Keratinocyte (primary cell): Measurements from ENCODE around the gene C16orf54.
"Not testable (repeated sequence)": the region's sequence is repeated elsewhere in the genome, so short reads cannot be mapped to it uniquely, and the experiment has no call there.

Experiments
- CTCF ChIP-seq, 3 experiments: IDR thresholded peaks in 1 of 3; conservative IDR thresholded peaks in 1 of 3; optimal IDR thresholded peaks in 1 of 3; 2 replicates in 2 of 3; 3 replicates in 1 of 3; pipeline versions ENCODE3 to v1.5.1; 2011; ENCODE audit warnings: low read length in 3 of 3, mild to moderate bottlenecking in 3 of 3, moderate library complexity in 2 of 3, control low read depth in 1 of 3, inconsistent platforms in 1 of 3; ENCODE audit not compliant: insufficient read depth in 2 of 3; ENCODE audit errors: extremely low read depth in 1 of 3
- EZH2 ChIP-seq: IDR thresholded peaks from one replicate; pipeline ENCODE4 v1.6.1; 2012; ENCODE audit warnings: inconsistent platforms, mild to moderate bottlenecking, low read length, moderate library complexity

GRCh38 chr16:29757086-29757485 lies 11.3 kb upstream of the C16orf54 start:
- not testable (repeated sequence) for TF ChIP-seq CTCF (optimal IDR thresholded peaks at IDR 0.05 in 1 of 3, IDR thresholded peaks at IDR 0.05 in 1 of 3, conservative IDR thresholded peaks at IDR 0.05 in 1 of 3; ENCODE audit: extremely low read depth in 1 of 3, insufficient read depth in 2 of 3, low read length in 3 of 3); EZH2
